Neural cell (in vitro differentiated cells): ENCODE results near the gene GNAI1. TPM values are rescaled to one million over a fixed set of nuclear protein-coding genes. Genes with fewer than 3 reads are reported as not detected.

Experiments
- H2AFZ ChIP-seq: fragments of 200-600, 300-800 bp; sonication (generic), shearing (Covaris generic); 2 replicates; pipeline ENCODE4 v1.6.0; 2014; ENCODE audit warnings: low read depth, mild to moderate bottlenecking, antibody characterized with exemption, low read length, moderate library complexity
- H3F3A ChIP-seq: fragments of 200-600 bp; shearing (Covaris generic); 2 replicates; pipeline ENCODE4 v1.6.1; 2016; ENCODE audit warnings: mild to moderate bottlenecking, moderate library complexity, mixed read lengths, antibody characterized with exemption, low read length; ENCODE audit not compliant: insufficient read depth, poor library complexity, severe bottlenecking
- H3K27ac ChIP-seq: fragments of 200-600, 300-800 bp; sonication (generic), shearing (Covaris generic); 2 replicates; pipeline ENCODE4 v1.5.1; 2014; ENCODE audit warnings: mild to moderate bottlenecking, low read length, moderate library complexity
- H3K27me3 ChIP-seq: fragments of 300-800, 200-600 bp; sonication (generic), shearing (Covaris generic); 2 replicates; pipeline ENCODE4 v1.6.0; 2014; ENCODE audit warnings: mild to moderate bottlenecking, low read depth, low read length, moderate library complexity; ENCODE audit not compliant: insufficient read depth
- H3K36me3 ChIP-seq: fragments of 300-800, 200-600 bp; sonication (generic), shearing (Covaris generic); 2 replicates; pipeline ENCODE4 v1.5.1; 2014; ENCODE audit warnings: mild to moderate bottlenecking, antibody characterized with exemption, low read length, moderate library complexity; ENCODE audit not compliant: insufficient read depth
- H3K4me2 ChIP-seq: fragments of 300-800, 200-600 bp; sonication (generic), shearing (Covaris generic); 2 replicates; pipeline ENCODE4 v1.6.0; 2014; ENCODE audit warnings: mild to moderate bottlenecking, low read length
- H3K4me3 ChIP-seq: fragments of 300-800, 200-600 bp; sonication (generic), shearing (Covaris generic); 2 replicates; pipeline ENCODE4 v1.5.1; 2014; ENCODE audit warnings: mild to moderate bottlenecking, low read length, moderate library complexity
- H3K79me2 ChIP-seq: fragments of 200-600 bp; shearing (Covaris generic); replicated peaks from 2 replicates; pipeline ENCODE4 v1.6.0; 2014; ENCODE audit warnings: mild to moderate bottlenecking, low read length, moderate library complexity; ENCODE audit not compliant: insufficient read depth
- H3K9ac ChIP-seq: fragments of 300-800, 200-600 bp; sonication (generic), shearing (Covaris generic); 2 replicates; pipeline ENCODE4 v1.6.1; 2016; ENCODE audit warnings: mild to moderate bottlenecking, low read length, mixed read lengths
- H3K9me2 ChIP-seq: fragments of 200-600 bp; shearing (Covaris generic); 2 replicates; pipeline ENCODE4 v1.6.1; 2016; ENCODE audit warnings: mild to moderate bottlenecking, low read length, mixed read lengths; ENCODE audit not compliant: insufficient read depth
- H3K9me3 ChIP-seq: fragments of 200-600, 300-800 bp; sonication (generic), shearing (Covaris generic); 2 replicates; pipeline ENCODE4 v1.6.1; 2016; ENCODE audit warnings: mild to moderate bottlenecking, mixed run types, low read length, moderate library complexity, mixed read lengths
- H4K20me1 ChIP-seq: fragments of 200-600 bp; shearing (Covaris generic); 2 replicates; pipeline ENCODE4 v1.6.1; 2016; ENCODE audit warnings: mild to moderate bottlenecking, mixed run types; ENCODE audit not compliant: insufficient read depth
- EP300 ChIP-seq: fragments of 450-650 bp; conservative IDR thresholded peaks from 2 replicates; pipeline ENCODE4 v1.6.1; 2014; ENCODE audit warnings: antibody characterized with exemption, mild to moderate bottlenecking, moderate library complexity; ENCODE audit not compliant: poor library complexity, severe bottlenecking
- EZH2 ChIP-seq: fragments of 200-600, 300-800 bp; shearing (Covaris generic), sonication (generic); IDR thresholded peaks from 2 replicates; pipeline ENCODE4 v1.6.1; 2014; ENCODE audit warnings: antibody characterized with exemption, low read length, borderline replicate concordance, mild to moderate bottlenecking; ENCODE audit not compliant: insufficient read depth, poor library complexity, severe bottlenecking
- MXI1 ChIP-seq: fragments of 450-650 bp; conservative IDR thresholded peaks from 2 replicates; pipeline ENCODE4 v1.6.1; 2014; ENCODE audit warnings: antibody characterized with exemption, mild to moderate bottlenecking; ENCODE audit not compliant: poor library complexity, severe bottlenecking
- POLR2AphosphoS5 ChIP-seq: IDR thresholded peaks from 2 replicates; pipeline ENCODE4 v1.6.1; 2012
- RAD21 ChIP-seq: fragments of 450-650 bp; conservative IDR thresholded peaks from 2 replicates; pipeline ENCODE4 v1.6.1; 2014; ENCODE audit warnings: antibody characterized with exemption, mild to moderate bottlenecking, moderate library complexity
- REST ChIP-seq: IDR thresholded peaks from 2 replicates; pipeline ENCODE4 v1.6.1; 2012; ENCODE audit warnings: borderline replicate concordance
- SMC3 ChIP-seq: fragments of 450-650 bp; conservative IDR thresholded peaks from 2 replicates; pipeline ENCODE4 v1.6.1; 2014; ENCODE audit warnings: antibody characterized with exemption, mild to moderate bottlenecking, moderate library complexity; ENCODE audit not compliant: poor library complexity
- TAF1 ChIP-seq: IDR thresholded peaks from 2 replicates; pipeline ENCODE4 v1.6.1; 2012; ENCODE audit warnings: low read depth
- polyA plus RNA-seq: library from polyadenylated mRNA; depleted of rRNA; stranded (reverse); fragments of >200 nt; gene quantifications from 2 replicates; pipeline ENCODE4 v1.2.3, GENCODE V29; 2014
- TF ChIP-seq, protein P1 (sequence below): fragments of 450-650 bp; IDR thresholded peaks from 2 replicates; pipeline ENCODE4 v1.5.1; 2014; ENCODE audit warnings: antibody characterized with exemption, mild to moderate bottlenecking, moderate library complexity; ENCODE audit not compliant: poor library complexity, severe bottlenecking

GNAI1 gene
- polyA plus RNA-seq, 1 donor from 2014 or later = 69.3 TPM

GRCh38 chr7:80244206-80244916 lies 109.7 kb downstream of the GNAI1 start:
- TF ChIP-seq POLR2AphosphoS5 (no peak), SMC3 (no peak), MXI1 (no peak), EP300 (no peak), REST (no peak), RAD21 (no peak), EZH2 (no peak), TAF1 (no peak)
- TF ChIP-seq, protein P1, sequence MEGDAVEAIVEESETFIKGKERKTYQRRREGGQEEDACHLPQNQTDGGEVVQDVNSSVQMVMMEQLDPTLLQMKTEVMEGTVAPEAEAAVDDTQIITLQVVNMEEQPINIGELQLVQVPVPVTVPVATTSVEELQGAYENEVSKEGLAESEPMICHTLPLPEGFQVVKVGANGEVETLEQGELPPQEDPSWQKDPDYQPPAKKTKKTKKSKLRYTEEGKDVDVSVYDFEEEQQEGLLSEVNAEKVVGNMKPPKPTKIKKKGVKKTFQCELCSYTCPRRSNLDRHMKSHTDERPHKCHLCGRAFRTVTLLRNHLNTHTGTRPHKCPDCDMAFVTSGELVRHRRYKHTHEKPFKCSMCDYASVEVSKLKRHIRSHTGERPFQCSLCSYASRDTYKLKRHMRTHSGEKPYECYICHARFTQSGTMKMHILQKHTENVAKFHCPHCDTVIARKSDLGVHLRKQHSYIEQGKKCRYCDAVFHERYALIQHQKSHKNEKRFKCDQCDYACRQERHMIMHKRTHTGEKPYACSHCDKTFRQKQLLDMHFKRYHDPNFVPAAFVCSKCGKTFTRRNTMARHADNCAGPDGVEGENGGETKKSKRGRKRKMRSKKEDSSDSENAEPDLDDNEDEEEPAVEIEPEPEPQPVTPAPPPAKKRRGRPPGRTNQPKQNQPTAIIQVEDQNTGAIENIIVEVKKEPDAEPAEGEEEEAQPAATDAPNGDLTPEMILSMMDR = no peak
- no peak overlapping the region for H3K9ac ChIP-seq
- H3K79me2 ChIP-seq = no peaks in the 10 kb centered on the region
- H2AFZ ChIP-seq = no peak overlapping the region
- H3K9me2 ChIP-seq = no peaks in the 10 kb centered on the region
- no peak overlapping the region for H3K4me3 ChIP-seq
- no peaks in the 10 kb centered on the region for H3K36me3 ChIP-seq
- H3K27ac ChIP-seq = no peak overlapping the region
- H4K20me1 ChIP-seq = no peaks in the 10 kb centered on the region
- no peak overlapping the region for H3K4me2 ChIP-seq
- H3F3A ChIP-seq = no peaks in the 10 kb centered on the region
- no peaks in the 10 kb centered on the region for H3K9me3 ChIP-seq
- no peaks in the 10 kb centered on the region for H3K27me3 ChIP-seq

- H4K20me1 ChIP-seq = no peaks in the 10 kb centered on the region
- no peak overlapping the region for H3K4me2 ChIP-seq
- no peak overlapping the region for H3K27ac ChIP-seq
- H3K79me2 ChIP-seq = no peaks in the 10 kb centered on the region
- H3K4me3 ChIP-seq = no peak overlapping the region
- TF ChIP-seq TAF1 = no peak
- TF ChIP-seq MXI1 = no peak
- no peak for TF ChIP-seq SMC3
- TF ChIP-seq EP300 = no peak
- no peak for TF ChIP-seq POLR2AphosphoS5
- TF ChIP-seq, protein P1 = no peak
- no peaks in the 10 kb centered on the region for H3K9me2 ChIP-seq
- H3K9ac ChIP-seq = no peak overlapping the region
- H2AFZ ChIP-seq = no peak overlapping the region
- no peaks in the 10 kb centered on the region for H3K9me3 ChIP-seq
- H3K36me3 ChIP-seq = no peaks in the 10 kb centered on the region
- H3F3A ChIP-seq = no peaks in the 10 kb centered on the region
- H3K27me3 ChIP-seq = no peaks in the 10 kb centered on the region
Observed at GRCh38 chr7:80247144-80247543, 112.5 kb downstream of the GNAI1 start.
